ENCODE results near the gene FNBP1. TPM values are rescaled to one million over a fixed set of nuclear protein-coding genes. Genes with fewer than 3 reads are reported as not detected.

Gene FNBP1
- total RNA-seq, 1 donor from 2014 or later: 20.5 TPM

GRCh38 chr9:129839324-129840023, 203.5 kb downstream of the FNBP1 start:
- Histone ChIP-seq H3K27ac (replicated peaks) (no peak overlapping the region), H3K36me3 (peaks cover 8% of the 10 kb centered on the region), H3K4me1 (peaks cover 29% of the 10 kb centered on the region), H3K27me3 (ENCODE audit: low read depth) (no peaks in the 10 kb centered on the region), H3K9me3 (replicated peaks) (no peaks in the 10 kb centered on the region), H3K4me3 (no peak overlapping the region)
- intact Hi-C loops (cut with micrococcal nuclease): no loop called here
- TF ChIP-seq CTCF (IDR thresholded peaks at IDR 0.05; ENCODE audit: borderline replicate concordance): no peak
- DNase-seq: no peak

GRCh38 chr9:129838707-129839259, 204.2 kb downstream of the FNBP1 start:
- Histone ChIP-seq H3K36me3 (peaks cover 8% of the 10 kb centered on the region), H3K4me1 (peaks cover 36% of the 10 kb centered on the region)

More at GRCh38 chr9:129838707-129839259, 204.2 kb downstream of the FNBP1 start:
- no peak for DNase-seq
- H3K27me3 ChIP-seq (ENCODE audit: low read depth): no peaks in the 10 kb centered on the region
- intact Hi-C loops (cut with micrococcal nuclease): no loop called here
- H3K9me3 ChIP-seq (replicated peaks): no peaks in the 10 kb centered on the region
- H3K27ac ChIP-seq (replicated peaks): no peak overlapping the region
- H3K4me3 ChIP-seq: no peak overlapping the region
- no peak for TF ChIP-seq CTCF (IDR thresholded peaks at IDR 0.05; ENCODE audit: borderline replicate concordance)

Small RNA genes lying within 50 kb of the gene (microRNA-seq; reads per million reads assigned to microRNA genes)
- gene MIR6855: not detected

Other genes with a start within 250 kb of the FNBP1 start
- gene TOR1B, start 240.0 kb downstream of the FNBP1 start, total RNA-seq: 10.6 TPM
- gene TOR1A, start 219.1 kb downstream of the FNBP1 start, total RNA-seq: 12.9 TPM
- 30.0 TPM for gene C9orf78, start 207.9 kb downstream of the FNBP1 start, total RNA-seq
- 13.2 TPM for gene USP20, start 207.7 kb downstream of the FNBP1 start, total RNA-seq
- 23.3 TPM for gene GPR107, start 10.7 kb upstream of the FNBP1 start, total RNA-seq
- 6.1 TPM for gene NCS1, start 129.2 kb upstream of the FNBP1 start, total RNA-seq
- 5.5 TPM for gene HMCN2, start 222.6 kb upstream of the FNBP1 start, total RNA-seq